Endothelial cell of umbilical vein (primary cell): Measurements from ENCODE around the gene CCNE1. TPM values are rescaled to one million over a fixed set of nuclear protein-coding genes. Genes with fewer than 3 reads are reported as not detected.

Experiments used
- BruUV-seq: library from RNA; stranded (reverse); fragments of 400-500 nt; replicated peaks from 2 replicates; lab custom pipeline; 2021; lab: Mats Ljungman, UMichigan
- CTCF ChIA-PET: fragments of 300-600, 350-600 bp; sonication (Branson Sonifier 250); formaldehyde crosslinking; loops from one replicate; lab custom pipeline; 2021; ENCODE audit warnings: antibody characterized with exemption, inconsistent platforms; lab: Charles Lee
- POLR2A ChIA-PET: fragments of 300-600, 350-600 bp; sonication (Branson Sonifier 250); formaldehyde crosslinking; loops from one replicate; lab custom pipeline; 2021; ENCODE audit warnings: antibody characterized with exemption, inconsistent platforms; lab: Charles Lee
- DNase-seq: peaks from one replicate; pipeline ENCODE4 v3.0.0-alpha.2; 2011; ENCODE audit warnings: low read depth, low spot score
- FAIRE-seq: peaks from 2 replicates; lab custom pipeline; 2011; peaks lifted over from hg19 to GRCh38; lab: Jason Lieb, UNC
- H2AFZ ChIP-seq: 2 replicates; pipeline ENCODE4 v1.6.0; 2012; ENCODE audit warnings: low read depth, low read length, control low read depth, inconsistent platforms
- H3K27ac ChIP-seq: 2 replicates; pipeline ENCODE4 v1.5.1; 2011; ENCODE audit warnings: low read depth, mild to moderate bottlenecking, control low read depth, low read length, moderate library complexity; ENCODE audit not compliant: insufficient read depth
- H3K27me3 ChIP-seq, 2 experiments: 2 replicates each; pipeline versions ENCODE4 v1.6.0 to v1.6.1; 2011; ENCODE audit warnings: low read length in 2 of 2, mixed read lengths in 1 of 2; ENCODE audit not compliant: control insufficient read depth in 2 of 2, insufficient read depth in 2 of 2
- H3K36me3 ChIP-seq, 2 experiments: 2 replicates in 1 of 2; 3 replicates in 1 of 2; pipeline ENCODE4 v1.5.1; 2011; ENCODE audit warnings: low read length in 2 of 2, mild to moderate bottlenecking in 1 of 2, moderate library complexity in 1 of 2; ENCODE audit not compliant: control insufficient read depth in 2 of 2, insufficient read depth in 2 of 2; ENCODE audit errors: extremely low read depth in 1 of 2
- H3K4me1 ChIP-seq: 3 replicates; pipeline ENCODE4 v1.5.1; 2011; ENCODE audit warnings: mild to moderate bottlenecking, low read length; ENCODE audit not compliant: control insufficient read depth, insufficient read depth; ENCODE audit errors: extremely low read depth
- H3K4me2 ChIP-seq: 2 replicates; pipeline ENCODE4 v1.6.1; 2011; ENCODE audit warnings: low read length, control low read depth, mixed read lengths; ENCODE audit not compliant: insufficient read depth
- H3K4me3 ChIP-seq, 3 experiments: fragments of 200-600 bp in 1 of 3; sonication (generic), shearing (Covaris generic) in 1 of 3; replicated peaks in 1 of 3; 2 replicates each; pipeline ENCODE4 v1.5.1; 2011 to 2016; ENCODE audit warnings: control low read depth in 3 of 3, low read length in 3 of 3, mild to moderate bottlenecking in 2 of 3, inconsistent platforms in 1 of 3, low read depth in 1 of 3, moderate library complexity in 1 of 3; ENCODE audit not compliant: insufficient read depth in 1 of 3
- H3K79me2 ChIP-seq: 2 replicates; pipeline ENCODE4 v1.6.0; 2012; ENCODE audit warnings: low read length, inconsistent platforms; ENCODE audit not compliant: control insufficient read depth, insufficient read depth
- H3K9ac ChIP-seq: replicated peaks from 2 replicates; pipeline ENCODE3; 2011; ENCODE audit warnings: low read length, control low read depth; ENCODE audit not compliant: insufficient read depth; ENCODE audit errors: extremely low read depth
- H3K9me1 ChIP-seq: replicated peaks from 3 replicates; pipeline ENCODE4 v1.6.0; 2011; ENCODE audit warnings: mild to moderate bottlenecking, low read length; ENCODE audit not compliant: control insufficient read depth, insufficient read depth; ENCODE audit errors: extremely low read depth
- H3K9me3 ChIP-seq: replicated peaks from 2 replicates; pipeline ENCODE4 v1.5.1; 2012; ENCODE audit warnings: low read length, inconsistent platforms; ENCODE audit not compliant: control insufficient read depth, insufficient read depth
- H4K20me1 ChIP-seq: replicated peaks from 2 replicates; pipeline ENCODE3; 2011; ENCODE audit warnings: mild to moderate bottlenecking, low read length; ENCODE audit not compliant: control insufficient read depth, insufficient read depth; ENCODE audit errors: extremely low read depth
- CTCF ChIP-seq, 2 donors: IDR thresholded peaks; 1 replicate in 1 of 2; 2 replicates in 1 of 2; pipeline ENCODE4 v1.5.1; 2011; ENCODE audit warnings: low read length in 2 of 2, mild to moderate bottlenecking in 2 of 2, moderate library complexity in 2 of 2, control low read depth in 1 of 2, inconsistent platforms in 1 of 2, low read depth in 1 of 2; ENCODE audit not compliant: insufficient read depth in 1 of 2; ENCODE audit errors: extremely low read depth in 1 of 2
- EZH2 ChIP-seq: IDR thresholded peaks from 2 replicates; pipeline ENCODE4 v1.6.1; 2012; ENCODE audit warnings: borderline replicate concordance, low read depth, mild to moderate bottlenecking, moderate library complexity, low read length, inconsistent platforms; ENCODE audit not compliant: severe bottlenecking
- FOS ChIP-seq: IDR thresholded peaks from 2 replicates; pipeline ENCODE4 v1.6.1; 2011; ENCODE audit warnings: mild to moderate bottlenecking, low read length, moderate library complexity, borderline replicate concordance; ENCODE audit not compliant: insufficient read depth
- GATA2 ChIP-seq: IDR thresholded peaks from 2 replicates; pipeline ENCODE4 v1.7.0; 2011; ENCODE audit warnings: low read depth, mild to moderate bottlenecking, moderate library complexity, mixed read lengths, low read length; ENCODE audit not compliant: insufficient read length, insufficient read depth
- JUN ChIP-seq: IDR thresholded peaks from 2 replicates; pipeline ENCODE4 v1.6.1; 2011; ENCODE audit warnings: borderline replicate concordance, low read depth; ENCODE audit not compliant: insufficient read length, insufficient read depth
- MAX ChIP-seq: IDR thresholded peaks from 2 replicates; pipeline ENCODE4 v1.6.1; 2011; ENCODE audit not compliant: insufficient read depth, insufficient read length
- MYC ChIP-seq: IDR thresholded peaks from one replicate; pipeline ENCODE4 v1.6.1; 2011; ENCODE audit warnings: mild to moderate bottlenecking, low read depth, low read length
- POLR2A ChIP-seq: IDR thresholded peaks from 2 replicates; pipeline ENCODE4 v1.6.1; 2012; ENCODE audit warnings: low read depth, mild to moderate bottlenecking, control low read depth, low read length
- POLR2AphosphoS5 ChIP-seq: IDR thresholded peaks from 2 replicates; pipeline ENCODE4 v1.6.1; 2012; ENCODE audit warnings: low read depth, mild to moderate bottlenecking, control low read depth, low read length, moderate library complexity; ENCODE audit not compliant: insufficient read depth
- dilution Hi-C: fragments of 300-500 bp; cut with MboI; formaldehyde crosslinking; loops from one replicate; pipeline ENCODE4 v1.15.0; 2019; ENCODE audit warnings: low sequenced_read_pairs; ENCODE audit not compliant: extremely low pct_ligation_motif_present
- intact Hi-C: fragments of 100-400 bp; cut with micrococcal nuclease; formaldehyde crosslinking; loops from one replicate; pipeline ENCODE4 v1.10.0; 2022
- polyA plus RNA-seq, 4 experiments: library from polyadenylated mRNA; depleted of rRNA in 3 of 4; stranded (reverse) in 3 of 4; unstranded in 1 of 4; fragments of >200 nt; gene quantifications; 2 replicates each; pipeline versions ENCODE4 v1.2.1 to v1.2.3, GENCODE V29; 2011 to 2012; ENCODE audit warnings: missing spikeins in 1 of 4
- total RNA-seq: library from RNA; stranded (reverse); gene quantifications from 2 replicates; pipeline ENCODE4 v1.2.3, GENCODE V29; 2021

CCNE1 gene
- total and polyA plus RNA-seq, 2 donors (not counting 3 experiments of a cell fraction or from before 2014, with no cell fraction given): 8.3 to 10.1 TPM

DNA sequence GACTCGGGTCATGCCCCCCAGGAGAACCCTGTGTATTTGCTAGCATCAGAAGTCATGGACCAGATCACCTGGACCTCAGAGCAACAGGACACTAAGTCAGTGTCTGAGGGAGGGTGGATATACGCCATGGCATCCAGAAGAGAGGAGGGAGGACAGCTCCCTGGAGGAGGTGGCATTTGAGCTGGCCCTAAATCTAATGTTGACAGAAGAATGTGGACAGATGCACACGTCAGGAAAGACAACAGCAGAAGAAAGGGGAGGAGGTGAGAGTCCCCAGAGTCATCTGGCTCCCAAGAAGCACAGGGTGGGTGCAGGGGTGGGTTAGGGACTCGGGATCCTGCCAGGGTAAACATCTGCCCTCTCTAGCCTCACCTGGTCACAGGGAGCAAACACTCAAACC is 24.5 kb upstream of the CCNE1 start:
- FAIRE-seq (no peak), DNase-seq (no peak)
- CTCF ChIA-PET: interaction anchor here (2.0 kb wide), 1 partner anchor 27 kb away, joined by 8 read pairs; no protein-coding TSS in a partner anchor
- no peak overlapping the region for H2AFZ ChIP-seq
- no peaks in the 10 kb centered on the region for H3K36me3 ChIP-seq
- no peak overlapping the region for H3K4me2 ChIP-seq
- no peaks in the 10 kb centered on the region for H3K4me1 ChIP-seq
- H3K9ac ChIP-seq: no peak overlapping the region
- no TSS peak for BruUV-seq
- no peaks in the 10 kb centered on the region for H3K9me3 ChIP-seq
- dilution Hi-C loops (no loop called here), intact Hi-C loops (no loop called here)
- H3K4me3 ChIP-seq: no peak overlapping the region
- no peaks in the 10 kb centered on the region for H3K79me2 ChIP-seq
- H3K27me3 ChIP-seq: no peaks in the 10 kb centered on the region
- TF ChIP-seq POLR2A: no peak
- H4K20me1 ChIP-seq: no peaks in the 10 kb centered on the region
- POLR2A ChIA-PET: no interaction called here
- no peaks in the 10 kb centered on the region for H3K9me1 ChIP-seq
- no peak overlapping the region for H3K27ac ChIP-seq

DNA sequence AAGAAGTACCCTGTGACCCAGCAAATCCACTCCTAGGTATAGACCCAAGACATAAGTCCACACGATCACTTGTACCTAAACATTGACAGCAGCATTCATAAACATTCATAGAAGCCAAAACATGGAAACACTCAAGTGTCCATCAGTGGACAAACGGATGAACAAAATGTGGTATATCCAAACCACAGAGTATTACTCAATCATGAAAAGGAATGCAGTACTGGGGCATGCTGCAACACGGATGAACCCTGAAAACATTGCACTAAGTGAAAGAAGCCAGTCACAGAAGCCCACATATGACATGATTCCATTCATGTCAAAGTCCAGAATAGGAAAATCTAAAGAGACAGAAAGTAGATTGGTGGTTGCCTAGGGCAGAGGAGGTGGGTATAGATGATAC is 22.8 kb upstream of the CCNE1 start:
- intact Hi-C loops: no loop called here
- CTCF ChIA-PET: no interaction called here

More for the DNA sequence above, 22.8 kb upstream of the CCNE1 start:
- no peak for FAIRE-seq
- Histone ChIP-seq H3K36me3 (no peaks in the 10 kb centered on the region), H3K27me3 (no peaks in the 10 kb centered on the region), H3K27ac (no peak overlapping the region), H3K79me2 (no peaks in the 10 kb centered on the region), H3K4me2 (no peak overlapping the region), H3K9ac (no peak overlapping the region), H3K4me3 (no peak overlapping the region), H2AFZ (no peak overlapping the region), H3K9me3 (no peaks in the 10 kb centered on the region), H3K4me1 (no peaks in the 10 kb centered on the region), H4K20me1 (no peaks in the 10 kb centered on the region), H3K9me1 (no peaks in the 10 kb centered on the region)
- dilution Hi-C loops: no loop called here
- BruUV-seq: no TSS peak
- no peak for DNase-seq
- POLR2A ChIA-PET: no interaction called here
- TF ChIP-seq CTCF (IDR thresholded peaks at IDR 0.05; ENCODE audit: extremely low read depth in 1 of 2, insufficient read depth in 1 of 2, low read depth in 1 of 2, low read length in 2 of 2) (no peak), POLR2AphosphoS5 (no peak), GATA2 (no peak), FOS (no peak), JUN (no peak), EZH2 (no peak), POLR2A (no peak), MAX (no peak), MYC (no peak)
